Type B pancreatic cell (in vitro differentiated cells): ENCODE results near the gene DCHS1. TPM values are rescaled to one million over a fixed set of nuclear protein-coding genes. Genes with fewer than 3 reads are reported as not detected.

Experiments
- DNase-seq: peaks from one replicate; pipeline ENCODE4 v3.0.0; 2021; ENCODE audit warnings: mixed read lengths; ENCODE audit not compliant: unreplicated experiment; ENCODE audit errors: extremely low spot score
- H3K27ac Mint-ChIP-seq: 2 replicates; pipeline ENCODE4 v1.8.0; 2021; ENCODE audit warnings: mild to moderate bottlenecking, mixed read lengths
- H3K27me3 Mint-ChIP-seq: 2 replicates; pipeline ENCODE4 v1.8.0; 2021; ENCODE audit warnings: mixed read lengths
- H3K36me3 Mint-ChIP-seq: 2 replicates; pipeline ENCODE4 v1.8.0; 2021; ENCODE audit warnings: mixed read lengths
- H3K4me1 Mint-ChIP-seq: one replicate; pipeline ENCODE4 v1.8.0; 2021; ENCODE audit warnings: mixed read lengths; ENCODE audit not compliant: unreplicated experiment
- H3K4me3 Mint-ChIP-seq: 2 replicates; pipeline ENCODE4 v1.8.0; 2021; ENCODE audit warnings: mild to moderate bottlenecking, mixed read lengths
- H3K9me3 Mint-ChIP-seq: 2 replicates; pipeline ENCODE4 v1.8.0; 2021; ENCODE audit warnings: mixed read lengths
- total RNA-seq: library from RNA; stranded (reverse); gene quantifications from 2 replicates; pipeline ENCODE4 v1.2.1, GENCODE V29; 2021; ENCODE audit warnings: low replicate concordance
- TF ChIP-seq, protein P1 (sequence below): fragments of 200-600 bp; sonication (generic); conservative IDR thresholded peaks from 2 replicates; pipeline ENCODE4 v1.5.0; 2021; ENCODE audit warnings: antibody characterized with exemption, mild to moderate bottlenecking

The DCHS1 gene
- total RNA-seq, 1 donor from 2014 or later: 54.9 TPM

GRCh38 chr11:6571434-6572008 lies 84.1 kb downstream of the DCHS1 start:
- peaks cover 13% of the 10 kb centered on the region for H3K4me1 Mint-ChIP-seq
- H3K27me3 Mint-ChIP-seq: no peaks in the 10 kb centered on the region
- H3K36me3 Mint-ChIP-seq: peaks cover 15% of the 10 kb centered on the region
- no peaks in the 10 kb centered on the region for H3K9me3 Mint-ChIP-seq
- TF ChIP-seq, protein P1, sequence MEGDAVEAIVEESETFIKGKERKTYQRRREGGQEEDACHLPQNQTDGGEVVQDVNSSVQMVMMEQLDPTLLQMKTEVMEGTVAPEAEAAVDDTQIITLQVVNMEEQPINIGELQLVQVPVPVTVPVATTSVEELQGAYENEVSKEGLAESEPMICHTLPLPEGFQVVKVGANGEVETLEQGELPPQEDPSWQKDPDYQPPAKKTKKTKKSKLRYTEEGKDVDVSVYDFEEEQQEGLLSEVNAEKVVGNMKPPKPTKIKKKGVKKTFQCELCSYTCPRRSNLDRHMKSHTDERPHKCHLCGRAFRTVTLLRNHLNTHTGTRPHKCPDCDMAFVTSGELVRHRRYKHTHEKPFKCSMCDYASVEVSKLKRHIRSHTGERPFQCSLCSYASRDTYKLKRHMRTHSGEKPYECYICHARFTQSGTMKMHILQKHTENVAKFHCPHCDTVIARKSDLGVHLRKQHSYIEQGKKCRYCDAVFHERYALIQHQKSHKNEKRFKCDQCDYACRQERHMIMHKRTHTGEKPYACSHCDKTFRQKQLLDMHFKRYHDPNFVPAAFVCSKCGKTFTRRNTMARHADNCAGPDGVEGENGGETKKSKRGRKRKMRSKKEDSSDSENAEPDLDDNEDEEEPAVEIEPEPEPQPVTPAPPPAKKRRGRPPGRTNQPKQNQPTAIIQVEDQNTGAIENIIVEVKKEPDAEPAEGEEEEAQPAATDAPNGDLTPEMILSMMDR: no peak
- H3K27ac Mint-ChIP-seq: no peak overlapping the region
- H3K4me3 Mint-ChIP-seq: no peak overlapping the region
- DNase-seq: no peak

Other genes starting within 250 kb of the DCHS1 start
- gene APBB1, start 236.7 kb downstream of the DCHS1 start, total RNA-seq: 38.4 and 61.6 TPM in 2 replicates
- gene HPX, start 214.8 kb downstream of the DCHS1 start, total RNA-seq: 1.5 and 1.9 TPM in 2 replicates
- 15.6 and 22.9 TPM in 2 replicates for gene TRIM3, start 181.9 kb downstream of the DCHS1 start, total RNA-seq
- 60.9 and 77.3 TPM in 2 replicates for gene ARFIP2, start 174.5 kb downstream of the DCHS1 start, total RNA-seq
- 31.2 and 35.7 TPM in 2 replicates for gene TIMM10B, start 174.3 kb downstream of the DCHS1 start, total RNA-seq
- gene DNHD1, start 158.5 kb downstream of the DCHS1 start, total RNA-seq: 5.6 and 9.9 TPM in 2 replicates
- gene RRP8, start 52.2 kb downstream of the DCHS1 start, total RNA-seq: 19.7 and 23.5 TPM in 2 replicates
- gene ILK, start 52.0 kb downstream of the DCHS1 start, total RNA-seq: 92.7 and 135 TPM in 2 replicates
- gene TAF10, start 43.6 kb downstream of the DCHS1 start, total RNA-seq: 121 and 130 TPM in 2 replicates
- 72.8 and 97.8 TPM in 2 replicates for gene TPP1, start 36.4 kb downstream of the DCHS1 start, total RNA-seq
- 46.6 and 67.3 TPM in 2 replicates for gene MRPL17, start 27.5 kb upstream of the DCHS1 start, total RNA-seq
- gene OR2AG2, start 116.2 kb upstream of the DCHS1 start, total RNA-seq: 0.07 TPM in 1 of 2 replicates, not detected in the other
- not detected in 2 replicates for gene OR2AG1, start 127.2 kb upstream of the DCHS1 start, total RNA-seq
- gene OR6A2, start 143.9 kb upstream of the DCHS1 start, total RNA-seq: 0.07 and 0.27 TPM in 2 replicates
- gene OR10A5, start 189.9 kb upstream of the DCHS1 start, total RNA-seq: not detected in 2 replicates
- gene OR10A2, start 207.2 kb upstream of the DCHS1 start, total RNA-seq: not detected in 2 replicates
- gene OR10A4, start 220.8 kb upstream of the DCHS1 start, total RNA-seq: not detected in 2 replicates
- 0.27 TPM in 1 of 2 replicates, not detected in the other for gene OR2D2, start 236.7 kb upstream of the DCHS1 start, total RNA-seq